Measurements from ENCODE around the gene RFTN1.

RFTN1 gene

GRCh38 chr3:16272588-16272987 is 240.9 kb downstream of the RFTN1 start:
- Histone ChIP-seq H3K27me3 (ENCODE audit: insufficient read depth, low read length, poor library complexity, severe bottlenecking) (no peaks in the 10 kb centered on the region), H3K9me3 (ENCODE audit: insufficient read depth, low read depth, low read length) (no peaks in the 10 kb centered on the region), H3K9me2 (replicated peaks; ENCODE audit: low read depth, low read length) (no peaks in the 10 kb centered on the region), H3K4me2 (ENCODE audit: low read depth, low read length, poor library complexity, severe bottlenecking) (no peak overlapping the region), H3K79me2 (ENCODE audit: insufficient read depth, low read length) (peaks cover 17% of the 10 kb centered on the region), H2AFZ (ENCODE audit: low read length) (no peak overlapping the region), H3K36me3 (ENCODE audit: insufficient read depth, low read length) (peaks cover 19% of the 10 kb centered on the region; the same call in 1 of the 2 replicates), H3K4me1 (ENCODE audit: insufficient read depth, low read length, poor library complexity, severe bottlenecking) (peaks cover 13% of the 10 kb centered on the region), H3K4me3 (ENCODE audit: low read length, poor library complexity, severe bottlenecking) (no peak overlapping the region), H3K9ac (ENCODE audit: low read depth, low read length, poor library complexity, severe bottlenecking) (no peak overlapping the region), H4K20me1 (ENCODE audit: insufficient read depth, low read length, poor library complexity, severe bottlenecking) (peaks cover 9% of the 10 kb centered on the region), H3F3A (ENCODE audit: low read depth) (no peaks in the 10 kb centered on the region)
- TF ChIP-seq CTCF (conservative IDR thresholded peaks at IDR 0.05; ENCODE audit: low read length) (no peak), EZH2phosphoT487 (IDR thresholded peaks at IDR 0.05; ENCODE audit: borderline replicate concordance) (no peak)

GRCh38 chr3:16270855-16271254 is 242.6 kb downstream of the RFTN1 start:
- Histone ChIP-seq H3K27me3 (ENCODE audit: insufficient read depth, low read length, poor library complexity, severe bottlenecking) (no peaks in the 10 kb centered on the region), H3K4me3 (ENCODE audit: low read length, poor library complexity, severe bottlenecking) (no peak overlapping the region), H3K9me2 (replicated peaks; ENCODE audit: low read depth, low read length) (no peaks in the 10 kb centered on the region), H3K9me3 (ENCODE audit: insufficient read depth, low read depth, low read length) (no peaks in the 10 kb centered on the region), H3K9ac (ENCODE audit: low read depth, low read length, poor library complexity, severe bottlenecking) (no peak overlapping the region), H3F3A (ENCODE audit: low read depth) (no peaks in the 10 kb centered on the region), H4K20me1 (ENCODE audit: insufficient read depth, low read length, poor library complexity, severe bottlenecking) (peaks cover 10% of the 10 kb centered on the region), H2AFZ (ENCODE audit: low read length) (no peak overlapping the region), H3K36me3 (ENCODE audit: insufficient read depth, low read length) (peaks cover 17% of the 10 kb centered on the region; the same call in 1 of the 2 replicates), H3K79me2 (ENCODE audit: insufficient read depth, low read length) (peaks cover 33% of the 10 kb centered on the region), H3K4me2 (ENCODE audit: low read depth, low read length, poor library complexity, severe bottlenecking) (no peak overlapping the region), H3K4me1 (ENCODE audit: insufficient read depth, low read length, poor library complexity, severe bottlenecking) (peaks cover 28% of the 10 kb centered on the region)
- TF ChIP-seq EZH2phosphoT487 (IDR thresholded peaks at IDR 0.05; ENCODE audit: borderline replicate concordance) (no peak), CTCF (conservative IDR thresholded peaks at IDR 0.05; ENCODE audit: low read length) (no peak)

- Histone ChIP-seq H3K9me3 (ENCODE audit: insufficient read depth, low read depth, low read length) (no peaks in the 10 kb centered on the region), H3K4me2 (ENCODE audit: low read depth, low read length, poor library complexity, severe bottlenecking) (peak overlapping the region; percentile 88), H3K36me3 (ENCODE audit: insufficient read depth, low read length) (peaks cover 7% of the 10 kb centered on the region; the same call in 1 of the 2 replicates), H3K4me3 (ENCODE audit: low read length, poor library complexity, severe bottlenecking) (peak overlapping the region; percentile 80), H3K79me2 (ENCODE audit: insufficient read depth, low read length) (peaks cover 64% of the 10 kb centered on the region), H4K20me1 (ENCODE audit: insufficient read depth, low read length, poor library complexity, severe bottlenecking) (peaks cover 10% of the 10 kb centered on the region), H3K9me2 (replicated peaks; ENCODE audit: low read depth, low read length) (no peaks in the 10 kb centered on the region), H3F3A (ENCODE audit: low read depth) (no peaks in the 10 kb centered on the region), H3K27me3 (ENCODE audit: insufficient read depth, low read length, poor library complexity, severe bottlenecking) (no peaks in the 10 kb centered on the region), H3K4me1 (ENCODE audit: insufficient read depth, low read length, poor library complexity, severe bottlenecking) (peaks cover 50% of the 10 kb centered on the region), H2AFZ (ENCODE audit: low read length) (no peak overlapping the region), H3K9ac (ENCODE audit: low read depth, low read length, poor library complexity, severe bottlenecking) (peak overlapping the region; percentile 76)
- TF ChIP-seq EZH2phosphoT487 (IDR thresholded peaks at IDR 0.05; ENCODE audit: borderline replicate concordance) (no peak), CTCF (conservative IDR thresholded peaks at IDR 0.05; ENCODE audit: low read length) (no peak)
Observed at GRCh38 chr3:16266714-16267113, 246.8 kb downstream of the RFTN1 start.

Data from Loucy (cell line).